Prostate gland (tissue), 2 donors: ENCODE results near the gene TMEM258. TPM values are rescaled to one million over a fixed set of nuclear protein-coding genes. Genes with fewer than 3 reads are reported as not detected.

Experiments
- DNase-seq: peaks from one replicate; pipeline ENCODE4 v3.0.0-alpha.2; 2019; ENCODE audit warnings: low spot score
- H3K27ac ChIP-seq, 2 donors: fragments of 200-600 bp; sonication (generic); 2 replicates each; pipeline ENCODE4 v1.5.1; 2017 to 2019
- H3K27me3 ChIP-seq: fragments of 200-600 bp; sonication (generic); replicated peaks from 2 replicates; pipeline ENCODE4 v1.5.1; 2019; ENCODE audit not compliant: insufficient read depth
- H3K36me3 ChIP-seq, 2 donors: fragments of 200-600 bp; sonication (generic); 1 replicate in 1 of 2; 2 replicates in 1 of 2; pipeline versions ENCODE4 v1.5.1 to v1.8.1; 2017 to 2019
- H3K4me1 ChIP-seq: fragments of 200-600 bp; sonication (generic); replicated peaks from 2 replicates; pipeline ENCODE4 v1.5.1; 2019
- H3K4me3 ChIP-seq, 2 donors: fragments of 200-600 bp; sonication (generic); 2 replicates each; pipeline ENCODE4 v1.5.1; 2017 to 2019
- H3K9me3 ChIP-seq: fragments of 200-600 bp; sonication (generic); 2 replicates; pipeline ENCODE4 v1.5.1; 2017
- CTCF ChIP-seq, 4 experiments: fragments of 200-600 bp in 2 of 4; fragments of 450-650 bp in 2 of 4; sonication (generic) in 2 of 4; IDR thresholded peaks; 1 replicate in 3 of 4; 2 replicates in 1 of 4; pipeline ENCODE4 v1.5.1; 2016 to 2019; ENCODE audit warnings: antibody characterized with exemption in 4 of 4, mild to moderate bottlenecking in 2 of 4, moderate library complexity in 2 of 4
- POLR2A ChIP-seq: fragments of 450-650 bp; IDR thresholded peaks from one replicate; pipeline ENCODE4 v1.6.1; 2016; ENCODE audit warnings: antibody characterized with exemption, mild to moderate bottlenecking
- POLR2AphosphoS5 ChIP-seq: sonication (generic); formaldehyde crosslinking; IDR thresholded peaks from one replicate; pipeline ENCODE4 v1.6.1; 2017; ENCODE audit warnings: antibody characterized with exemption
- WGBS: methylation state at CpG from one replicate; pipeline ENCODE4 v1.1.5; 2018; 5-methylcytosine and 5-hydroxymethylcytosine counted together
- intact Hi-C: fragments of 100-400 bp; cut with DNase I; formaldehyde crosslinking; loops from one replicate; pipeline ENCODE4 v1.14.2; 2022
- total RNA-seq, 2 donors: library from RNA; depleted of rRNA; stranded (reverse); fragments of >200 nt; gene quantifications; one replicate each; pipeline ENCODE4 v1.1.0, GENCODE V29; 2016

TMEM258 gene
- total RNA-seq, 2 donors from 2014 or later, result 34.8 to 82.9 TPM

- intact Hi-C loops, result no loop called here
- Histone ChIP-seq H3K4me1 (no peaks in the 10 kb centered on the region), H3K36me3 (no peaks in the 10 kb centered on the region), H3K27me3 (no peaks in the 10 kb centered on the region), H3K9me3 (no peaks in the 10 kb centered on the region), H3K4me3 (no peak overlapping the region), H3K27ac (no peak overlapping the region)
- TF ChIP-seq POLR2AphosphoS5, result no peak
- TF ChIP-seq POLR2A, result no peak
- TF ChIP-seq CTCF (IDR thresholded peaks at IDR 0.05), result no peak
- 59% methylated on average over 10 of the region's 13 CpGs for WGBS
- no peak for DNase-seq
Measured at GRCh38 chr11:61760946-61761345, 31.5 kb downstream of the TMEM258 start.

GRCh38 chr11:61757213-61757862, 35.1 kb downstream of the TMEM258 start:
- DNase-seq, result no peak
- no peaks in the 10 kb centered on the region for H3K27me3 ChIP-seq
- 78% methylated on average over 8 of the region's 15 CpGs for WGBS
- H3K4me3 ChIP-seq, result no peak overlapping the region
- TF ChIP-seq CTCF (IDR thresholded peaks at IDR 0.05), result no peak
- no peaks in the 10 kb centered on the region for H3K36me3 ChIP-seq
- no peaks in the 10 kb centered on the region for H3K4me1 ChIP-seq
- intact Hi-C loops, result no loop called here
- no peak overlapping the region for H3K27ac ChIP-seq
- no peaks in the 10 kb centered on the region for H3K9me3 ChIP-seq

GRCh38 chr11:61756452-61757212, 35.8 kb downstream of the TMEM258 start:
- Histone ChIP-seq H3K27ac (no peak overlapping the region), H3K9me3 (no peaks in the 10 kb centered on the region), H3K36me3 (no peaks in the 10 kb centered on the region), H3K4me3 (no peak overlapping the region), H3K4me1 (no peaks in the 10 kb centered on the region), H3K27me3 (no peaks in the 10 kb centered on the region)
- no peak for DNase-seq
- WGBS, result 89% methylated on average over 9 of the region's 9 CpGs
- intact Hi-C loops, result no loop called here
- TF ChIP-seq CTCF (IDR thresholded peaks at IDR 0.05), result no peak
- TF ChIP-seq POLR2AphosphoS5, result no peak

- Histone ChIP-seq H3K27ac (no peak overlapping the region), H3K4me1 (no peaks in the 10 kb centered on the region), H3K27me3 (no peaks in the 10 kb centered on the region), H3K4me3 (no peak overlapping the region), H3K36me3 (no peaks in the 10 kb centered on the region), H3K9me3 (no peaks in the 10 kb centered on the region)
- DNase-seq, result no peak
- TF ChIP-seq CTCF (IDR thresholded peaks at IDR 0.05) (no peak), POLR2AphosphoS5 (no peak), POLR2A (no peak)
- intact Hi-C loops, result no loop called here
- 83% methylated on average over 4 of the region's 4 CpGs for WGBS
Measured at GRCh38 chr11:61756147-61756451, 36.3 kb downstream of the TMEM258 start.
